Astrocyte of the hippocampus (primary cell): ENCODE measurements around the gene CRYBG1.

Source experiments
- DNase-seq: peaks from one replicate; pipeline ENCODE4 v3.0.0; 2011; ENCODE audit warnings: low read depth, low spot score

The CRYBG1 gene

DNA sequence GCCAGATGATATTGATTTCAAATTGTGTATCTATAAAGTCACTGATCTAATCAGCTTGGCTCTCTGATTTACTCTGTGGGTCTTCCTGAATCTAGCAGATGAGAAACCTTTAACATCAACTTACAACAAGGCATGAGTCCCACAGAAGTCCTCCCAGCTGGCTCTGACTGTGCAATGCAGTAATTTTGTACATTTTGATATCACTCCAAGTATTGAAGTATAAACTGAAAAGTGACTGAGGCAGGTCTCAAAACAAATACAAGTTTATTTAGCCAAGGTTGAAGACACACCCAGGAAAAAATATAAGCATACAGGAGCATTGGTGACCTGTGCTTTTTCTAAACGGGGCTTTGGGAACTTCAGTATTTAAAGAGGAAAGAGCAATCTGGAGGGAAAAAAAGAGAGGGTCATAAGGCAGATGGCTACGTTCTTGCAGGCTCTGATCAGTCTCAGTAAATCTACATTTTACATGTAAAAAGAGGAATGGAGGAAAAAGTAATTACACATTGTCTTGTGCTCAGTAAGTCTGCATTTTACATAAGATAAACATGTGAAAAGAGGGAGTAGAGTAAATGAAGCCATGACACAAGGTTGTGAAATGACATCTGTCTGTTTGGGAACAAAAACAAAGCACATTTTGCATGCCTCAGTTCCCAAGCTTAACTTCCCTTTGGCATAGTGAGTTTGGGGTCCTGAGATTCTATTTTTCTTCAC, 59.5 kb downstream of the CRYBG1 start:
- DNase-seq, result no peak

DNA sequence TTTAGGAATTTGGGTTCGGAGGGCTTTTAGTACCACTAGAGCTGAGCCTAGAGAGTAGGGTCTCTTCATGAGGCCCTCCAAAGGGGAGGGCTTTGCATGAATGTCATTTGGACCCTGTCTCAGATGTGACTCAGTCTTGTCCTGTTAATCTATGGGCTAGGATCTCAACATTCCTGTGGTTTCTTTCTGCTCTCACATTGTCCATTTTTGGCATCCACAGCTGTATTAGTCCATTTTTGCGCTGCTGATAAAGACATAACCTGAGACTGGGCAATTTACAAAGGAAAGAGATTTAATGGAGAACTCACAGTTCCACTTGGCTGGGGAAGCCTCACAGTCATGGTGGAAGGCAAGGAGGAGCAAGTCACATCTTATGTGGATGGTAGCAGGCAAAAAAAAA, 61.0 kb downstream of the CRYBG1 start:
- DNase-seq, result peak; percentile 35

DNA sequence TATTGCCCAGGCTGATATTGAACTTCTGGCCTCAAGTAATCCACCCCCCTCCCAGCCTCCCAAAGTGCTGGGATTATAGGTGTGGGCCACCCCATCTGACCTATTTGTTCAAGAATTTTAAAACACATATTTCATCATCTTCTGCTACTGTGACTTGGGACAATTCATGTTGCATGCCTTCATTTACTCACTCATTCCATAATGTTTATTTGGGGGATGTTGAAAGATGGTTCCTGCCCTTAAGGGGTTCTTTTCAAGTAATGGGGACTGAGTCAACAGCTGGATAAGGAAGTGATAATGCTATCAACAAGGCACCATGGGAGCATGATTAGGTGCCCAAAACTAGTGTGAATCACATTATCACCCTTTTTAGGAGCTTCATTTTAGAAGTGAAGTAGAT, 62.0 kb downstream of the CRYBG1 start:
- no peak for DNase-seq

DNA sequence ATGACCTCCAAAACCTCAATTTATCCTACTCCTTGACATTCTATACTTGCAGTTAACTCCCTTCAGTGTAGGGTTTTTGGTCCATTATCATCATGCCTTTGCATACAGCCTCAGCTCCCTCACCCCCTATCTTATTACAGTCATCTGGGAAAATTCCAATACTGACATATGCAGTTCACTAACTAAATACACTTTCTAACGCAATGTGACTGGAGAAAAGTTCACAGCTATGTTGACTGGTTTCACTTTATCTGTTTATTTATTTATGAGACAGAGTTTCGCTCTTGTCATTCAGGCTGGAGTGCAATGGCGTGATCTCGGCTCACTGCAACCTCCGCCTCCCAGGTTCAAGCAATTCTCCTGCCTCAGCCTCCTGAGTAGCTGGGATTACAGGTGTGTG, 64.9 kb downstream of the CRYBG1 start:
- DNase-seq, result no peak

DNA sequence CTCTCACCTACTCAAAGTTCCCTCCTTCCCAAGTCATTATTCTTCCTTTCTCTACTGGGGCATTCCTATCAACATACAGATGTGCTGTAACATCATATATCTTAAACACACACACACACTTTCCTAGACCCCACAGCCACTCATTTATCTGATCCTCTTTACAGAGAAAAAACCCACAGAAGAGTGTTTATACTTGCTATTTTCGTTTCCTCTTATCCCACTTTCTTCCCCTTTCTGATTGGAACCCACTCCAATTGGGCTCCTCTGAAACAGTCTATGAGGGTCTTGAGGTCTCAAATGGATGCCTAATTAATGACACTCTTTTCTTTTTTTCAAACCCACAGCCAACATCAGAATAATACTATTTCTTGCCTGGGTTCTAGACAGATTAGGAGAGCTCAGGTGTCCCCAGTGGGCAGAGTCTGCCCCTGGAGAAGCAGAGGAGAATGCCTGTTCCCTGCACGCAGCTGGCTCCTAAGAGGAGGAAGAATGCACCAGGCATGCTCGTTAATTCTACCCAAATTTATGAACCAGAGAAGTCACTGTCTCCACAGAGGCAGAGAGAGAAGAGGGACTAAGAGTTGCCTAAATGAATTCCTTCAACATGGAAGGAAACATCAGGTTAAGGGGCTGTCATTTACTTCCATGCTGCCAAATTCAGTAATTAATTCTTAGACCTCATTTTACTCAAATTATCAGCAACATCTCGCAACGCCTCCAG, 65.9 kb downstream of the CRYBG1 start:
- no peak for DNase-seq

DNA sequence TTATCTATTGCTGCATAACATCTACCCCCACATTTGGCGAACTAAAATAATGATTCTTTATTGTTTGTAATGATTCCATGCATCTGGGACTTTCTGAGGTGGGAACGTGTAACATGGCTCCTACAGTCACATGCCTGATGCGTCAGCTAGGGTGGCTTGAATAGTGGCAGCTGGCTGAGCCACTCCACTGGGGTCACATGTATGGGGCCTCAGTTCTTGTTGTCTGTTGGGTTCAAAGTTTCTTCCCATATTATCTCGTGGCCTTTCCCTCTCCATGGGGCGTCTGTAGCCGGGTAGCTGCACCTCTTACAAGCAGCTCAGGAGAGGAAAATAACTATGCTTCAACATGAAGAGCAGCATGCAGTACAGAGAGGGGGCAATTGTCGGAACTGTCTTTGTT, 69.9 kb downstream of the CRYBG1 start:
- no peak for DNase-seq

DNA sequence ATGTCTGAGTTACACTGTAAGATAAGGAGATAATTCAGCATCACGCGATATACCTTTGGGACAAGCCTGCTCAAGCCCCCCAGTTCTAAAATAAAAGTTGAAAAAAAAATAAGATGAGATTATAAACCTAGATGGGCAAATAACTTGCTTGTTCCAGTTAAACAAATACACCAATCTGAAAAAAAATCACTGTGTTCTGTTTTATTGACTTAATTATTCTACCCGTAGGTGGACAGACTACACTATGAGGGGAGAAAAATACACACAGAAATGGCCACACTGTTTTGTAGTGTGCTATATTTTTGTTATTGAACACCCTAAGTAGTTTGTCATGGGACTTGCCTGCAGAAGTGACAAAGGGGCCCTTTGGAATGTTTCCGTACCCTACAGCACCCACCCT, 70.9 kb downstream of the CRYBG1 start:
- no peak for DNase-seq

DNA sequence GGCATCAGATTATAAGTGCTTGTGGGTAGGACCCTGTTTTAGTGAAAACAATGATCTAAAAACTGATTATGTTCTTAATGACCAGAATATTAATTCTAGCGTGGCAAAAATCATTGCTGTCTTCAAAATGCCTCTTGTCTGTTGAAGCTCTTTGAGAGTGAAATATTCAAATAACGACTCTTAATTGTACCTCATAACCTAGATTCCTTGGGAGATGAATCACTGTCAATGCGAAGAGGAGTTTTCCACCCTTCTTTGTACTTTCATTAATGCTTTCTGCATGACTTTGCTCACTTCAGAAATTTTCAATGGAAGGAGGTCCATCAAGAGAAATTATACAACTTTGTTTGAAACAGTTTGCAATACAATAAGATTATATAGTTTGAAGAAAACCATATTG, 71.5 kb downstream of the CRYBG1 start:
- peak; percentile 40 for DNase-seq

DNA sequence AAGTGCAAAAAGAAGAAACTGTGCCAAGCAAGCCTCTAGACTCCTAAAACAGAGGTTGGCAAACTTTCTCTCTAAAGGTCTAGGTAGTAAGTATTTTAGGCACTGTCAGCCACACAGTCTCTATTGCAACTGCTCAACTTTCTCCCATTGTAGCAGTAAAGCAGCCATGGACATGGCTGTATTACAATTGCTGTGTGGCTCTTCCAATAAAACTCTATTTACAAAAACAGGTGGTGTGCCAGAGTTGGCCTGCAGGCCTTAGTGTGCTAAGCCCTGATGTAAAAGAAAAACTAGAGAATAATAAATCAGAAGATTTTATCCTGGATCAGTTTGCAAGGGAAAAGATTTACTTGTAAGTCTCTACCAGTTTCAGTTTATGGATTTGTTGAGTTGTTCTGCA, 74.0 kb downstream of the CRYBG1 start:
- DNase-seq, result no peak

DNA sequence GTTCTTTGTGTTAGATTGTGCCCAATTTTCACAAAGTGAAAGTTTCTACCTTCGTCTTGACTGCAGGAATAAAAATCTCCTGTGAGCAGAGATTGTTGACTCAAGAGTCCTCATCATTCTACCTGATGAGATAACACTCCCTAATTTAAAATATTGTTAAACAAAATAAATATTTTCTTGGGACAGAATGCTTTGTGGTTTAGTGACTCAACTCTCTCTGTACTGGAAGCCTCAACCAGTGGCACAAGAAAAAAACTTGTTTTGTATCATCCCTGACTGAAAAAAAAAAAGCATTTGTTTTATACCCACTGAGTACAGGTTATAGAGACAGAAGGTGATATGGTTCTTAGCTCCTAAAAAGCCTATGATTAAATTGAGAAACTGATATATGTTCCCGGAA, 78.9 kb downstream of the CRYBG1 start:
- DNase-seq, result no peak

DNA sequence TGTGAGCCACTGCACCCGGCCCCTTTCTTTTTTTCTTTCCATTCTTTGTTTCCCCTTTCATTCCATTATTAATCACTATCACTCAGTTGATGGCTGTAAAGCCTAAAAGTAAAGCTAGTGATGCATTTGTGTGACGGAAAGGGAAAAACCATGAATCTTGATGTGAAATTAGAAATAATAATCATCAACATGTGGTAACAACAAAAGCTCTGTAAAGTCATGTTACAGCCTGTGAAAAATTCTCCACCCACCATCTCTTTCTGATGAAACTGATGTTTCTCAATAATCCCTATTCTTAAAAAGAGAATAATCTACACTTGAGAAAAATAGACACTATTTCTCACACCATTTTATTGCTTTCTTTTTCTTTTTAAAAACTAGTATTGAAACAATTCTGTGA, 80.0 kb downstream of the CRYBG1 start:
- no peak for DNase-seq

DNA sequence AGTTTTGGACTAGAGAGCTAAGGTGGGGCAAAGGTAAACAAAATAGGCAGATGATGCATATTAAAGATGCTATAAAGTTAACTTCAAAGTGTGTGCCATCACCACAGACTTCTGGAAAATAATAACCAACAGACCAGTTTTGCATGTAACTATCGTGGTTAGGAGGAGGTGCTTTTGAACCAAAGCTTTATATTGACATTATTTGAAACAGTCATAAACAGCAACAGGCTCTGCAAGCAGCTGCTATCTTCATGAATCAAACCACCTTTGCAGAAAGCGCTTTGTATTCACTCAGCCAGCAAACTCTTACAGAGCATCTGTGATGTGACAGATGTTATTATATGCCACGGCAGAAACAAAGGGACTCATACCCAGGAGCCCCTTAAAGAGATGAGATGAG, 81.9 kb downstream of the CRYBG1 start:
- no peak for DNase-seq

DNA sequence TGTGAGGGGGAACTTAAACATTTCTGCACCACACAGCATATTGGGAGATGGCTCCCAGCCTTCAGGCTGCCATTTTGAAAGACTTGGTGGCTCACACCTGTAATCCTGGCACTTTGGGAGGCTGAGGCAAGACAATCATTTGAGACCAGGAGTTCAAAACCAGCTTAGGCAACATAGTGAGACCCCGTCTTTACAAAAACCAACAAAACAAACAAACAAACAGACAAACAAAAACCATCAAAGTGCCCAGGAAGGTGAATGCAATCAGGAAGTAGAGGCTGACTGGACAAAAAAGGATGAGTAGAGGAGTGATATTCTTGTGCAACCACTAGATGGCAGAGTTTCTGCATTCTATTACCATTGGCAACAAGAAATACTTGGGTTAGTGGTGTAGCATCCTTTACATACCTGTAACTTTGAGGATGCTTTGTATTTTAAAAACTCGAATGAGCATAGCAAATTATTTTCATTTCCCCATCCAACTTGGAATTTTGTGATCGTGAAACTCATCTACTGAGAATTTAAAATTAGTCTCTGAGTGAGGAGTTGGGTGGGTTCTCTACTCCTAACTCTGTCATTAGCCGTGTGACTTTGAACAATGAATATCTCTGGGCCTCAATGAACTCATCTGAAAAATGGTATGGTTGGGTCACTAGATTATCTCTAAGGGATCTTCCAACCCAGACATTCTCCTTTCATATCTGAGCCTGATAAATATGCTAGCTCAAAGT, 84.4 kb downstream of the CRYBG1 start:
- DNase-seq, result peak; percentile 77

DNA sequence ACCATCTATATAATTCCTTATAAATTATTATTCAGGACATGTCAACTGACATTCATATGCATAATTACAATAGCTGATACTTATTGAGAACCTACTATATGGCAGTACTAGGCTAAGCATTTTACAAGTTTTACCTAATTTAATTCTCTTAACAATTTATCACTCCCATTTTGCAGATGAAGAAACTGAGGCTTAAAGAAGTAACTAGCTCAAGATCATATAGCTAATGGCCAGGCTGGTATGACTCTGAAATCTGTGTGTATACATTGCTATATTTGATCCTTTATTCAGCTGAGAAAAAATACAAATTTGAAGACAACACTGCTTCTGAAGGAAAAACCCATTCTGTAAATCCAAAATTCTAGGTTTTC, 85.0 kb downstream of the CRYBG1 start:
- DNase-seq, result no peak

DNA sequence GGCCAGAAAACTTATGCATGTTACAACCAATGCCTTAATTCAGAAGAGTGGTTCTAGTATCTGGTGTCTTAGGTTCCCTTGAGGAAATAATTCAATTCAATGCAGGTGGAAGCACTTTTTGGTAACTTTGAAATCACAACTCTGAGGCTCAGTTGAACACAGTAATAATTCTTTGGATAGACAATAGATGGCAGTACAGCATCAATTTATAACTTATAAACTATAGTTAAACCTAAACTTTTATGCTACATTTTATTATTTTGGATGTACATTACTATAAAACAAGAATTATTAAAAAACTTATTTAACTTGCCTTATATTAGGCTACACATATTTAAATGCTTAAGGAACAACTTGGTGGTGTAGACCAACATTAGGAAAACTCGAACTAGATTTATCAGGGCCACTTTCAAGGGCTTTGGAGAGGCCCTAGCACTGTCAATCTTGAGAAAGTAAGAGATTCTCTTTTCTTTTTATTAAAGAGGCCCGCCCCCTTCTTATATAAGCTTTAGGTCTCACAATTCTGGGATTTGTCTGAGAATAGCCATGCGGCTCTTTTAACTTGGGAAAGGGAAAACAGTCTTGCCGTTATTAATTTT, 85.9 kb downstream of the CRYBG1 start:
- DNase-seq, result peak; percentile 20

DNA sequence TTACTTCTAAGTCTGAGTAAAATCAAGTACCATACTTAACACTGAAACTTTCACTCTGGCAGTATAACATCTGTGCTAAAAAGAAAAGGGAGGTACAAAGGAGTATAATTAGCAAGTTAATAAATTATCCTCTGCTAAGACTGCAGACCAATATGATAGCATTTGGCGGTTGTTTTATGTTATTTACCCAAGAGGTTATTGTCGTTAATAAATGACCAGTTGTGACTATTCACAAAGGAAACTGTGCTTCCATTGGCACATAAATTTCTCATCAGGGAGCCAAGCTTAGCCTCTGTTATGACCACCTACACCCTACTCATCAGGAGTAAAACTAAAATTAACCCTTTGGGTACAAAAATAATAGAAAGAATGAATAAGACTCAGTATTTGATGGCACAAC, 86.5 kb downstream of the CRYBG1 start:
- DNase-seq, result no peak

DNA sequence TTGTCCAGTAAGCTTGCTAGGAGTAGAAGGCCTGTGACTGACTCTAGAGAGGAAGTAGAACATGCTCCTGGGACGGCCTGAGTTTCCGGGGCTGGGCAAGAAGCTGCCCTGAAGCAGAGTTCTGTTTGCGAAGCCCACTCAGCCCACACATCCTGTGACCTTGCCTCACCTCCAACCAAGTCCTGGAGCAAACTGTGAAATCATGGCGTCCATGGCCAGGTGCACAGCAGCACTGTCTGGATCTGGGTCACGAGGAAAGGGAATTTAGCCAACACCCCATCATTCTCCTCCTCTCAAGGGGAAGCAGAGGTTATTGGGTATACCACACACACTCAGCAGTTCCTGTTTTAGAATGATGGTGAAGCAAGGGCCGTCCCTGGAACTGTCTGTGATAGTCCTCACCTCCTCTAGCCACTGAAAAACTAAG, 87.5 kb downstream of the CRYBG1 start:
- DNase-seq, result no peak

DNA sequence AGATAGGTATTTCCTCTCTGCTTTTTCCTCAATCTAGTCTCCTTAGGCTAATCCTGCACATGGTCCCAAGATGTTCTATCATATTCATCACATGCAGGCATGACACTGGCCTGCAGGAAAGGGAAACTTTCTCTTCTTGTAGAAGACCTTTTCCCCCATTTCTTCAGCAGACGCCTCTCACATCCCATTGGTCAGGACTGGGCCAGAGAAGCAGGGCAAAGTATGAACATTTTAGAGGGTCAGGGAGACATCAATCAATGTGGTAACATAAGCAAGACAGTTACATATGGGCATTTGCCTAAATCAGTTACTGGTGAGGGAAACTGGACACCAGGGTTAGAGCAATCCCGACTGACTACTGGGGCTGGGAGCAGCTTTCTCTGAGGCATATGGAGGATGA, 90.1 kb downstream of the CRYBG1 start:
- DNase-seq, result no peak

DNA sequence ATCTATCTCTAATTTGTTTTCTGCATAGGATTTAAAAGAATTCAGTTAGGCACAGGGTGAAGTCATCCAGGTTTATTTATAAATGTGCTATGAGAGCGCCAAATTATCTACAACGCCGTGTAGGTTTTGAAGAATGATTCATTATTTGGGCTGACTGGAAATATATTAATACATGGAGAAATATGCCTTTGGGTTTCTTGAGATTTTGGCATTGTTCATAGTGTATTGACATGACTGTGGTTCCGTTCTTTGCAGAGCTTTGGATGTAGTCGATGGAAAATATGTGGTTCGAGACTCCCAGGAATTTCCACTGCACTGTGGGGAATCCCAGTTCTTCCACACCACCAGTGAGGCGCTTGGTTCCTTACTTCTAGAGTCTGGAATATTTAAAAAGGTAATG, 90.9 kb downstream of the CRYBG1 start:
- peak; percentile 82 for DNase-seq

DNA sequence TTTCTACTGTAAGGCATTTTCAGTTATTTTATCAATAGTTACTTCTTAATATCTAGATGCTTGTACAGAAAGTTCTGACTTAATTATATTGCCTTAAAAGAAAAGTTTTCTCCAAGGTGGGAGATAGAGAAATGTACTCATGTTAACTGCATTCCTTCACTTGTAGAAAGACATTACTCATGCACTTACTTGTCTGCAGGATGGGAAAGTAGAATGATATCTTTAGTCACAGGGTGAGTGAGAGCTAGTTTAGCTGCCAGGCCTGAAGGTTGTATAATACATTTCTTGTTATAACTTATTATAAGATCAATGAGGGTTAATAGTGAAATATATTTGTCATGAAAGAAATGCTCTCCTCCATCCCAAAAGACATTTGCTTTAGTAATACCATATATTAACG, 92.1 kb downstream of the CRYBG1 start:
- DNase-seq, result no peak

DNA sequence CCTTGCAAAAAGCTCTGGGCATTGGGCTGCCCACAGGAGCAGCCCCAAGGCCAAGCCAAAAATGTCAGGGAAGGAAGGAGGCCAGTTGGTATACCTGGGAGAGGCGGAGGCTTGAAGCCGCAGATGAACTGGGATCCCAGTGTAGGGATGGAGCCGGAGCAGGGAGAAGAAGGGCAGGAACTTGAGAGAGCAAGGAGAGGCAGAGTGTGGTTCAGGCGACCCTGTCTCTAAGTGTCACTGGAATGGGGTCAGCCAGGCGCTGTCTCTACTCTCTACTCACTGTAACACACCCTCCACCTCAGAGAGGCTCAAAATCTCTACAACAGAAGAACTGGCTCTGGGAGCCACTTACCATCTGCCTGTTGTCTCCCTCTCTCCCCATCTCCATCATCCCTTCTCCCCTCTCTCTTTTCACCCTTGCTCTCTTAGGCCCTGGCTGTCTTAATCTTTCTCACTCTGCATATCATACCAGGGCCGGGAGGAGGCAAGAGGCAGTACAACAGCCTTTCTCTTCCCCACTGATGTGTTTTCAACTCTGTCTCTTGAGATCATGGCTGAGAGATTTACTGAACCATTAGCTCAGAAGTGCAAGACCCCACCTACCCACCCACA, 93.3 kb downstream of the CRYBG1 start:
- no peak for DNase-seq

DNA sequence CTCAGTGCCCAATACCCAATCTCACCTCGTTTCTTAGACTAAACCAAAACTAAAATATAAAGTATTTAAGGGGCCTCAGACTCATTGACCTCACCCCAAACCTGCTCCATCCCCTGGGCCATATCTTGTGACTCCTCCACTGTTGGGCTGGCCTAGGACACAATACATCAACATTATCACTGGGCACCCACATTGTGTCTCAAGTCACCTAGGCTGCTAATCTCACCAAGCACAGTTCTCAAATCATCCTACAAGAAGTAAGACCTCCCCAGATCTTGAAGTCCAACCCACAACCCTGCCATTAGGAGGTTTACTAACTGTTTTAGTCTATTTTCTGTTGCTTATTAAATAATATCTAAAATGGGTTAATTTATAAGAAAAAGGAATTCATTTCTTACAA, 96.2 kb downstream of the CRYBG1 start:
- no peak for DNase-seq
